Placental epithelial cell (primary cell): ENCODE data around the gene LRRFIP2. TPM values are rescaled to one million over a fixed set of nuclear protein-coding genes. Genes with fewer than 3 reads are reported as not detected.

ENCODE experiments used
- small RNA-seq: library from RNA; depleted of rRNA; stranded (forward); fragments of <200 nt; gene quantifications from one replicate; pipeline ENCODE3, GENCODE V24; 2012
- total RNA-seq: library from RNA; depleted of rRNA; stranded (reverse); fragments of >200 nt; gene quantifications from 2 replicates; pipeline ENCODE4 v1.2.3, GENCODE V29; 2012

Gene LRRFIP2, protein sequence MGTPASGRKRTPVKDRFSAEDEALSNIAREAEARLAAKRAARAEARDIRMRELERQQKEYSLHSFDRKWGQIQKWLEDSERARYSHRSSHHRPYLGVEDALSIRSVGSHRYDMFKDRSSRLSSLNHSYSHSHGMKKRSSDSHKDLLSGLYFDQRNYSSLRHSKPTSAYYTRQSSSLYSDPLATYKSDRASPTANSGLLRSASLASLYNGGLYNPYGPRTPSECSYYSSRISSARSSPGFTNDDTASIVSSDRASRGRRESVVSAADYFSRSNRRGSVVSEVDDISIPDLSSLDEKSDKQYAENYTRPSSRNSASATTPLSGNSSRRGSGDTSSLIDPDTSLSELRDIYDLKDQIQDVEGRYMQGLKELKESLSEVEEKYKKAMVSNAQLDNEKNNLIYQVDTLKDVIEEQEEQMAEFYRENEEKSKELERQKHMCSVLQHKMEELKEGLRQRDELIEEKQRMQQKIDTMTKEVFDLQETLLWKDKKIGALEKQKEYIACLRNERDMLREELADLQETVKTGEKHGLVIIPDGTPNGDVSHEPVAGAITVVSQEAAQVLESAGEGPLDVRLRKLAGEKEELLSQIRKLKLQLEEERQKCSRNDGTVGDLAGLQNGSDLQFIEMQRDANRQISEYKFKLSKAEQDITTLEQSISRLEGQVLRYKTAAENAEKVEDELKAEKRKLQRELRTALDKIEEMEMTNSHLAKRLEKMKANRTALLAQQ
- 24.9 and 26.7 TPM in 2 replicates for total RNA-seq

DNA sequence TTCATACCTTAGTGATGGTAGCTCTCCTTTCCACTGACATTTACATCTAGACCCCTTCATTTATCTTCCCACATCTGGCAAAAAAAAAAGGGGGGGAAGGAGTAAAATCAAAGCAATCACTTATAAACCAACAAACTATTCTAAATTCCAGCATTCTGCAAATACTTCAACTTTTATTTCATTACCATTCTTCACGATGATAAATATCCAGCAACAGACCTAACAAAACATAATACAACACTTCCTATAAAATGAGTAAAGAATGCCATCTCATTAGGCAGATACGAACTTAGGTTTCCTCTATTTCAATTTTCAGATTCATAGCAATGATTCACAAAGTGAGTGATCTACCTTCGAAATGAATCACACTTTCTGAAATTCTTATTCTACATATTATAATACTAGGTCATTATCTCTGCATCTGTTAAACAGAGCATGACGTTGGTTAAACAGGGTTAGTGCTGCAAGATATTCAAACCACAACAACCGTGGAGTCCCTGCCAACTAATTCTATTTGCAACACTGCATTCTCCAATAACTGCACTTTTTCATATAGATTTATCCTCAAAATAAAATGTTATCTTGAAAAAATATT, at the start of gene LRRFIP2:
TSS of gene LRRFIP2 (minus strand) at position 51 of the 595 bp plus-strand sequence. CDS start 25,599 bp downstream, outside the sequence.

Small RNA genes lying within 50 kb of the gene (small RNA-seq; reads per million reads assigned to genes)
- gene RF00019 (not detected), gene RNU6-1301P (not detected)

Other genes starting within 250 kb of the LRRFIP2 start
- gene TRANK1, start 229.5 kb downstream of the LRRFIP2 start, total RNA-seq, result 1.4 and 3.1 TPM in 2 replicates
- 17.5 and 18.5 TPM in 2 replicates for gene EPM2AIP1, start 181.5 kb downstream of the LRRFIP2 start, total RNA-seq
- 43.5 and 64.8 TPM in 2 replicates for gene MLH1, start 181.1 kb downstream of the LRRFIP2 start, total RNA-seq
- 51.0 and 66.2 TPM in 2 replicates for gene GOLGA4, start 68.7 kb upstream of the LRRFIP2 start, total RNA-seq